Right kidney (tissue), 1 donor: ENCODE data around the gene CRYL1.

ENCODE experiments used
- DNase-seq: peaks from one replicate; pipeline ENCODE4 v3.0.0-alpha.2; 2016

CRYL1 gene

DNA sequence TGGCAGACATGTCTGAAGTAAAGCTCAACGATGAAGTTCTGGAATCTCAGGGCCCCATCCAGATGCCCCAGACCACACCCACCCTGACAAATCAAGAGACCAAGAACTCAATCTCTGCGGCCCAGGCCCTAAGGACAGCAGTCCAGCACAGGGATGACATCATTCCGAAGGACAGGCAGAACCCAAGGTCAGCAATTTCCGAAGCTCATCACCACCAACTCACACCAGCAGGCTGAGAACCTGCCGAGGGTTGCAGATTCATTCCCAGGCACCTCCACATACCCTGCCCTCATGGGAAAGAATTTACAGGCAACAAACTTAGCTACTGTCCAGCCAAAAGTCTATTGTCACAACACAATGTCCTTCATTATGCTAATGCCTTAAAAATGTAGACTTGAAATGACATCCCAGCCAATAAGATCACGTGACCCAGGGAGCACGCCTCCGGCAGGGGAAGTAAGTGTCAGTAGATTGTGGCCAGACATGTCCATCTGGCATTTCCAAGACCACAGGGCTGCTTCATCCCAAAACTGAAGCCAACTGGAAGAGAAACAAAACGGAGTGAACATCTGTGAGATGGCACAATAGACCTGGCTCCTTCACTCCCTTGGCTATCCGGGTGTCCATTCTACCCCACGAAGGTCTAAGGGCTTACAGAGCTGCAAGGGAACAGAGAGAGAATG, 98.8 kb downstream of the CRYL1 start:
- DNase-seq: no peak

GRCh38 chr13:20425819-20426219, 99.8 kb downstream of the CRYL1 start:
- no peak for DNase-seq

GRCh38 chr13:20424949-20425348, 100.7 kb downstream of the CRYL1 start:
- no peak for DNase-seq

DNA sequence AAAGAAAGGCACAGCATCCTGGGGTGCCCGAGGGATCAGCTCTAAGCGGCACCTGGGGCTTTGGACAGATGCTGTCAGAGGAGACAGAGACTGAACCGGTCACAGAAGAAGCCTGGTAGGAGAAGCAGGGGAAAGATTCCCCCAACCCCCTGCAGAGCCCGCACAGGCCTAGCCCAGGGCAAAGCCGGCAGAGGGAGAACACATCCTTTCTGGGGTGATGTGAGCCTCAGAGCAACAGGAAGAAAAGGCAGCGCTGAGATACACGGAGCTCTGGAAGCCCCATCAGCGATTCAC, 101.2 kb downstream of the CRYL1 start:
- DNase-seq: no peak

GRCh38 chr13:20422362-20422761, 103.3 kb downstream of the CRYL1 start:
- no peak for DNase-seq

DNA sequence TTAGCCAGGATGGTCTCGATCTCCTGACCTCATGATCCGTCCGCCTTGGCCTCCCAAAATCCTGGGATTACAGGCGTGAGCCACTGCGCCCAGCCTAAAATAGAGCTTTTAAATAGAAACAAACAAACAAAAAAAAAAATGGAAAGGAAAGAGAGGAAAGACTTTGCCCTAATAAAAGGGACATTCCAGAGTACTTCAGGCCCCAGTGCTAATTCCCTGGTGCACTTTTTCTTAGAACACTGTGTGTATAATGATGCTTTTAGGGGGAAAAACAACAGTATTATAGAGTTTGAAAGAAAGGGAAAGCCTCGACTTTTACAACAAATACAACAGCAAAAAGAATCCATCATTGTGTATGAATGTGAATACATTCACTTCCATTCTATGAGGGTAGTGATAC, 104.7 kb downstream of the CRYL1 start:
- DNase-seq: no peak

- no peak for DNase-seq
Measured at GRCh38 chr13:20418953-20419352, 106.7 kb downstream of the CRYL1 start.

- no peak for DNase-seq
Measured at GRCh38 chr13:20416223-20416745, 109.4 kb downstream of the CRYL1 start.

- DNase-seq: no peak
Measured at GRCh38 chr13:20415694-20416107, 110.0 kb downstream of the CRYL1 start.

- DNase-seq: no peak
Measured at GRCh38 chr13:20415306-20415679, 110.4 kb downstream of the CRYL1 start.

DNA sequence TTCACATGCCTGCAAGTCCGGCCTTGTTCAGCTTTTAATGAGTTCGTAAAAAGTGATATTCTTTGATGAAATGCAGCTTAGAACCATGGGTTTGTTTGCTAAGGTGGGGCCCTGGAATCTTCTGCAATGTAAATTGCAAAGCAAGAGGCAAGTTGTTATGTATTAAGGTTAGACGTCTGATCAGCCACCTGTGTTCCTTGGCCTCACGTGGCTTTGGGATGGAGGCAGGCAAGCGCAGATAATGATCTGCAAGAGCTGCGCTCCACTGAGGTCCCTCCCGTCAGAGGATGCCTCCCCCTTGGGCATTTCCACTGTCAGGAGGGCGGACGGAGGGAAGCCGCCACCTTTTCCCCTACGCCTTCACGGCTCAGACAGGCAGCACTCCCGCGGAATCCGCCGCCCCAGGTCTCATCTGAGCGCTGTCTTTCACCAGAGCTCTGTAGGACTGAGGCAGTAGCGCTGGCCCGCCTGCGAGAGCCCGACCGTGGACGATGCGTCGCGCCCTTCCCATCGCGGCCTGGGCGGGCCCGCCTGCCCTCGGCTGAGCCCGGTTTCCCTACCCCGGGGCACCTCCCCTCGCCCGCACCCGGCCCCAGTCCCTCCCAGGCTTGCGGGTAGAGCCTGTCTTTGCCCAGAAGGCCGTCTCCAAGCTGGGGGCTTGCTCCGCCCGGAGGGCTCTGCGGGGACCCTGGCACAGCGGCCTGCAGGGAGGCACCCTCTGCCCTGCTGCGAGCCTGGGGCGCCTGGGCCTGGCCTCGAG, 110.9 kb downstream of the CRYL1 start:
- DNase-seq: peak; percentile 67

DNA sequence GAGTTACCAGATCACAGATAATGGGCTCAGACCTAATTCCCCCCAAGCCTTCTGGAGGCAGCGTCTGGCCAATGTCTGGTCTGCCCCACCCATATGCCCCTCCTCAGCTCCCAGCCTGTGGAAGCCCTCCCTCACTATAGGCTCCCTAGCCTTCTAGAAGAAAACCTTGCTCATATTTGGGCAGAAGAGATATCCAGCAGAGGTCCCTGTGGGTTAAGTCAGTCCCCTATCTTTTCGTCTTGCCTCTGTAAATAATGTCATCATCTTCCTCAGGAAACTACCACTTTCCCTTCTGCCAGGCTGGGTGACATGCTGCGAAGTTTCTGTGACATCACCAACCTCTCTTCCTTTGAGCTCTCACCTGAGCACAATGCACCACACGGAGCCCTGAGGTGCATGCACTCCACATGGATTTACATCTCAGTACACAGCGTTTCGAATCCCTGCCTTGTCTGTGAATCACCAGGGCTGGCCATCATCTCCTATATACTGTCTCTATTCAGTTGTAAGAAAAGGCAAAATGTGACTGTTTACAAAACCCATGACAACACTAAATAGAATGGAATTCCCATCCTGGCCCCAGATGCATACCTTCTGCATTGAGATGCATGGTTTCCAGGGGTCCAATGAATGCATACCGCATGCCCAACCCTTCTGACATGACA, 112.8 kb downstream of the CRYL1 start:
- no peak for DNase-seq

DNA sequence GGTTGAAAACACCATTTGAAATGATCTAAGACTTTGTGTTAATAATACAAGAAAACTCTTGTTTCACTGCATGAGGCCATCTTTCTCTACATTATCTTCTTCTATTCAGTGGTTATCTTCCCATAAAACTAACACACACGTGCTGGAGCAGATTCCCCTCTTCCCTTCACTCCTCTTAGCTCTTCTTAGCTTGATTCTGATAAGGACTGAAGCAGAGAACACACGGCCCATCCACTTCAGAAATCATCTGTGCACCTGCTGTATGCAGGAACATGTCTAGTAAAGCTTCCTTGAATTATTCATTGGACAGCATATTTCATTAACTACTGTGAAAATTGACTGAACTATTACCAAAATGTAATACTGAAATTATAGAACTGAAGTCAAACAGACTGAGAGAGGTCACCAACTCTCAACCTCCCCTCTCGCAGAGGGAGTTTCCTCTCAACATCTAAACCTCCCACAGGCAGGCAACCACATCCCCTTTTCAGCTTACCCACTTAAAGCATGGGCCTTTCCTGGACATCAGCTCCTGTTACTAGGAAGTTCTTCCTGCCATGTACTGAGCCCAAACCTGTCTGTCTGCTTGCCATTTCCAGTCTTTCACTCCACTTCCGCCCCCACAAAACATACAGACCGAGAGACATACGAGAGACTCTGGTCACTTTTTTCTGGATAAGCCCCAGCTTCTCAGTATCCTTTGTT, 113.9 kb downstream of the CRYL1 start:
- DNase-seq: no peak

- no peak for DNase-seq
Measured at GRCh38 chr13:20410726-20411125, 114.9 kb downstream of the CRYL1 start.

DNA sequence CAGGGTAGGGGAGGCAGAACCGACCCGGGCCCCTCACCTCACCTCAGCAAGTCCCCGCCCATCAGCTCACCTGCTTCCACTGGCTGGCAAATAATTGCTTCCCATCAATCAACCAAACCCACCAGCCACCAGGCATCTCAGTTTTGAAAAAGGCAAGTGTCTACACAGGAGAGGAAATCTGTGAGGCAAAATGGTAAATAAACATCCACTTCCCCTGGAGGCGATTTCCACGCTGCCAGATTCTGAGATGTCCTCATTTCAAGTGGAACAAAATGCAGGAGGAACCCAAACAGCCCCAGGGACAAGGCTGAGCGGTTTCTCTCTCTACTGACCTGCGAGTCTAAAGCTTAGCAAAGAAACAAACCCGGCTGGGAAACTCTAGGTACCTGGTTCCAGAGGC, 117.5 kb downstream of the CRYL1 start:
- DNase-seq: no peak

DNA sequence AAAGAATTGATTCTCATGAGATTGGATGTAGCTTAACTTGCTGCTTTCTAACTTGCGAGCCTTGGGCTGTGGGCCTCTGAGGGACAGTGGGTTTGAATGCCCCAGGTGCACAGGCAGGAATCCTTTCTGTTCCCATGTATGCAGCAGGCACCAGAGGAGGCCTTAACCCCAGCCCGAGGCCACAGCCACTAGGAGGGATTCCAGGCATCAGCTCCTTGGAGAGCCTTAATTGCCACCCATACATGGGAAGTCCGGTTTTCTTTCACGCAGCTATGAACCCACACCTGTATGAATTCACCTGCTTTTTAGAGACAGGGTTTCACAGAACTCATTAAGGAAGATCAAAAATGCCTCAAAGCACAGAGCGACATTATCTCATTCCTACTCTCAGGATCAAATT, 117.9 kb downstream of the CRYL1 start:
- DNase-seq: no peak

- DNase-seq: no peak
Measured at GRCh38 chr13:20405691-20406090, 120.0 kb downstream of the CRYL1 start.

GRCh38 chr13:20404488-20405222, 121.0 kb downstream of the CRYL1 start:
- no peak for DNase-seq

DNA sequence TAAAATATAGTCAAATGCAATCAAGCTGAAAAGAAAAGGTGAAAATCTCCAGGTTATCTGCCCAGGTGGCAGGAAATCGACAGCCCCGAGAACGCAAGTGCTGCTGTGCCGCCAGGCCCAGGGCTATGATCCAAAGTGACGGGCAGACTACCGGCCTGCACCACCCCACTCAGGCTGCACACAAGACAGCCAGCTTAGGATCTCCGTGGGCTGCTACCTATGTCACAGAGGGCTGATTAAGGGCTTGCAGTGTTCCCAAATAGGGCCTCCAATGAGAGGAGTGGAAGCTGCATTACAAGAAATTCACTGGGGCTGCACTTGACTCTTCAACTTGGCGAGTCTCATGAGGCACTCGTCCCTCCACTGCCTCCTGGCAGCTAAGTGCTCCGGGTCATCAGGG, 121.8 kb downstream of the CRYL1 start:
- no peak for DNase-seq

GRCh38 chr13:20402881-20403280, 122.8 kb downstream of the CRYL1 start:
- no peak for DNase-seq

GRCh38 chr13:20401931-20402856, 123.5 kb downstream of the CRYL1 start:
- no peak for DNase-seq
